NCI-H446 treated with DMSO at 0.1 percent for 48 hours (cell line): ENCODE data around the gene DYNC1H1.
"Not testable (repeated sequence)": the region's sequence is repeated elsewhere in the genome, so short reads cannot be mapped to it uniquely, and the experiment has no call there.

Experiments used
- DNase-seq: peaks from one replicate; lab custom pipeline; 2025; lab: John Stamatoyannopoulos, UW

DYNC1H1 gene

GRCh38 chr14:101963656-101964296 is 597 bp upstream of the DYNC1H1 start:
- DNase-seq: no peak

- DNase-seq: no peak
Observed at GRCh38 chr14:101965181-101965544, 790 bp downstream of the DYNC1H1 start.

GRCh38 chr14:101965770-101966722 is 1.7 kb downstream of the DYNC1H1 start:
- no peak for DNase-seq

- DNase-seq: no peak
Observed at GRCh38 chr14:101966742-101967141, 2.4 kb downstream of the DYNC1H1 start.

- no peak for DNase-seq
Observed at GRCh38 chr14:101968186-101968585, 3.8 kb downstream of the DYNC1H1 start.

- DNase-seq: peak; percentile 14
Observed at GRCh38 chr14:101969481-101969880, 5.1 kb downstream of the DYNC1H1 start.

- no peak for DNase-seq
Observed at GRCh38 chr14:101970830-101971400, 6.5 kb downstream of the DYNC1H1 start.

- not testable (repeated sequence) for DNase-seq
Observed at GRCh38 chr14:101971458-101971857, 7.1 kb downstream of the DYNC1H1 start.

GRCh38 chr14:101972126-101972866 is 7.9 kb downstream of the DYNC1H1 start:
- peak; percentile 95 for DNase-seq

- DNase-seq: no peak
Observed at GRCh38 chr14:101973356-101973755, 9.0 kb downstream of the DYNC1H1 start.

GRCh38 chr14:101975231-101975630 is 10.9 kb downstream of the DYNC1H1 start:
- DNase-seq: no peak

- DNase-seq: no peak
Observed at GRCh38 chr14:101977311-101978071, 13.1 kb downstream of the DYNC1H1 start.

GRCh38 chr14:101979666-101980065 is 15.3 kb downstream of the DYNC1H1 start:
- DNase-seq: no peak

GRCh38 chr14:101980251-101980650 is 15.9 kb downstream of the DYNC1H1 start:
- no peak for DNase-seq

- no peak for DNase-seq
Observed at GRCh38 chr14:101980700-101981099, 16.3 kb downstream of the DYNC1H1 start.

GRCh38 chr14:101982621-101983020 is 18.2 kb downstream of the DYNC1H1 start:
- no peak for DNase-seq

- not testable (repeated sequence) for DNase-seq
Observed at GRCh38 chr14:101984831-101985230, 20.5 kb downstream of the DYNC1H1 start.

- DNase-seq: no peak
Observed at GRCh38 chr14:101985957-101986356, 21.6 kb downstream of the DYNC1H1 start.

GRCh38 chr14:101986953-101987352 is 22.6 kb downstream of the DYNC1H1 start:
- no peak for DNase-seq

- no peak for DNase-seq
Observed at GRCh38 chr14:101988377-101988776, 24.0 kb downstream of the DYNC1H1 start.

GRCh38 chr14:101991352-101991751 is 27.0 kb downstream of the DYNC1H1 start:
- no peak for DNase-seq
